GM19099 (cell line): ENCODE measurements around the gene CTSF.

Experiments used
- POLR2A ChIP-seq: IDR thresholded peaks from 3 replicates; pipeline ENCODE4 v1.6.1; 2011; ENCODE audit warnings: low read depth; ENCODE audit not compliant: insufficient read length; ENCODE audit errors: extremely low read depth

Gene CTSF

GRCh38 chr11:66568124-66568916 is at the start of gene CTSF:
Gene CTSF, minus strand, starts transcription at chr11:66568606. Its CDS starts 120 bp downstream, at chr11:66568486.
- TF ChIP-seq POLR2A, result no peak

GRCh38 chr11:66617155-66617834 is 48.9 kb upstream of the CTSF start:
- TF ChIP-seq POLR2A, result no peak

GRCh38 chr11:66616379-66617154 is 48.2 kb upstream of the CTSF start, which contains the start of gene RBM14:
Gene RBM14, plus strand, starts transcription at chr11:66616630. Its CDS starts 91 bp downstream, at chr11:66616721.
- peak; percentile 98 for TF ChIP-seq POLR2A

- no peak for TF ChIP-seq POLR2A
Observed at GRCh38 chr11:66614073-66614472, 45.7 kb upstream of the CTSF start.

- no peak for TF ChIP-seq POLR2A
Observed at GRCh38 chr11:66612458-66612857, 44.1 kb upstream of the CTSF start.

GRCh38 chr11:66609721-66610617 is 41.6 kb upstream of the CTSF start:
- no peak for TF ChIP-seq POLR2A

GRCh38 chr11:66607126-66607834 is 38.9 kb upstream of the CTSF start:
- TF ChIP-seq POLR2A, result no peak

- TF ChIP-seq POLR2A, result no peak
Observed at GRCh38 chr11:66604155-66604554, 35.7 kb upstream of the CTSF start.

GRCh38 chr11:66603072-66603471 is 34.7 kb upstream of the CTSF start:
- TF ChIP-seq POLR2A, result no peak

- TF ChIP-seq POLR2A, result no peak
Observed at GRCh38 chr11:66600631-66601233, 32.3 kb upstream of the CTSF start.

- TF ChIP-seq POLR2A, result no peak
Observed at GRCh38 chr11:66600219-66600618, 31.8 kb upstream of the CTSF start.

GRCh38 chr11:66598993-66599392 is 30.6 kb upstream of the CTSF start:
- TF ChIP-seq POLR2A, result no peak

GRCh38 chr11:66595245-66595904 is 27.0 kb upstream of the CTSF start:
- no peak for TF ChIP-seq POLR2A
